ENCODE measurements around the gene MYOM1. TPM values are rescaled to one million over a fixed set of nuclear protein-coding genes. Genes with fewer than 3 reads are reported as not detected.
A peak's percentile ranks its signal among the peaks of the same experiment; 100 is the strongest.

MYOM1 gene
- total and polyA plus RNA-seq, 7 donors, result 54.8 to 842 (median 388) TPM

DNA sequence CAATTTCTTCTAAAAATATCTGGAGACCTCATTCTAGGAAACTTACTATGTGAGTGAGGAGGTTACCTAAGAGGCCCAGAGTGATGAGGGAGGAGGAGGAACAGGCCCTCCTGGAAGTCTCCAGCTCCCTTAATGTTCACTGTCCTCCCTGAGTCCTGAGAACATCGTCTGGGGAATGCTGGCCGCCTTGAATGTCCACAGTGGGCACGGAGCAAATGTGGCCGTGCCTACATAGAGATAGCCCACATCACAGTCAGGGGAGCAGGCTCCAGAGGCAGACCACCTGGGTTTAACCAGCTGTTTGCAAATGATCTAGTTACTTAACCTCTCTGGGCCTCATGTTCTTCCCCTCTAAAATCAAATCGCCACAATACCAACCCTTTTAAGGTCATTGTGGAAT is 123.8 kb downstream of the MYOM1 start:
- no peak overlapping the region for H3K4me3 ChIP-seq
- peak in 1 of 4 donors; percentile 14 for ATAC-seq
- H3K27ac ChIP-seq, result no peak overlapping the region
- H3K27me3 ChIP-seq (ENCODE audit: insufficient read depth in 3 of 3, low read length in 2 of 3), result no peaks in the 10 kb centered on the region
- intact Hi-C loops (cut with DNase I), result no loop called here
- no peaks in the 10 kb centered on the region for H3K4me1 ChIP-seq
- H3K36me3 ChIP-seq (ENCODE audit: insufficient read depth in 1 of 2, low read depth in 1 of 2), result peaks cover 2 to 95% of the 10 kb centered on the region in 2 donors
- 81 to 93% (median 88%) methylated on average over 5 of the region's 5 CpGs for WGBS, 3 donors
- TF ChIP-seq, protein P1, sequence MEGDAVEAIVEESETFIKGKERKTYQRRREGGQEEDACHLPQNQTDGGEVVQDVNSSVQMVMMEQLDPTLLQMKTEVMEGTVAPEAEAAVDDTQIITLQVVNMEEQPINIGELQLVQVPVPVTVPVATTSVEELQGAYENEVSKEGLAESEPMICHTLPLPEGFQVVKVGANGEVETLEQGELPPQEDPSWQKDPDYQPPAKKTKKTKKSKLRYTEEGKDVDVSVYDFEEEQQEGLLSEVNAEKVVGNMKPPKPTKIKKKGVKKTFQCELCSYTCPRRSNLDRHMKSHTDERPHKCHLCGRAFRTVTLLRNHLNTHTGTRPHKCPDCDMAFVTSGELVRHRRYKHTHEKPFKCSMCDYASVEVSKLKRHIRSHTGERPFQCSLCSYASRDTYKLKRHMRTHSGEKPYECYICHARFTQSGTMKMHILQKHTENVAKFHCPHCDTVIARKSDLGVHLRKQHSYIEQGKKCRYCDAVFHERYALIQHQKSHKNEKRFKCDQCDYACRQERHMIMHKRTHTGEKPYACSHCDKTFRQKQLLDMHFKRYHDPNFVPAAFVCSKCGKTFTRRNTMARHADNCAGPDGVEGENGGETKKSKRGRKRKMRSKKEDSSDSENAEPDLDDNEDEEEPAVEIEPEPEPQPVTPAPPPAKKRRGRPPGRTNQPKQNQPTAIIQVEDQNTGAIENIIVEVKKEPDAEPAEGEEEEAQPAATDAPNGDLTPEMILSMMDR (IDR thresholded peaks at IDR 0.05), result no peak
- DNase-seq, result no peak
- H3K9me3 ChIP-seq, result no peaks in the 10 kb centered on the region

DNA sequence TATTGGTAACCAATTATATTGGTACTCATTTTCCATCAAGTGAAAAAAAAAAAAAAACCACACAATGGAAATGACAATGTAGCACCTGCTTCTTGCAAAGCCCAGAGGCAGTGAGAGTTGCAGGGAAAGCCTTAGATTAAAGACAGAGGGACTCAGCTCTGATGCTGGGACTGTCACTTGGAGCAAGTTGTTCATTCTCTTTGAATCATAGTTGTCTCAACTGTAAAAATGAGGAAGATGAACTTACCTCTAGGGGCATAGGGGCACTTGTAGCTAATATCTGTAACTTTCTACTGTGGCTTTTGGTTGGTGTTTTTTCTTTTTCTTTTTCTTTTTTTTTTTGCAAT is 125.5 kb downstream of the MYOM1 start:
- TF ChIP-seq, protein P1 (IDR thresholded peaks at IDR 0.05), result no peak
- no peak overlapping the region for H3K27ac ChIP-seq
- no peak for ATAC-seq
- H3K27me3 ChIP-seq (ENCODE audit: insufficient read depth in 3 of 3, low read length in 2 of 3), result no peaks in the 10 kb centered on the region
- no peaks in the 10 kb centered on the region for H3K9me3 ChIP-seq
- H3K36me3 ChIP-seq (ENCODE audit: insufficient read depth in 1 of 2, low read depth in 1 of 2), result peaks cover 8 to 95% of the 10 kb centered on the region in 2 donors
- no peak overlapping the region for H3K4me3 ChIP-seq
- intact Hi-C loops (cut with DNase I), result no loop called here
- no peaks in the 10 kb centered on the region for H3K4me1 ChIP-seq
- DNase-seq, result no peak

DNA sequence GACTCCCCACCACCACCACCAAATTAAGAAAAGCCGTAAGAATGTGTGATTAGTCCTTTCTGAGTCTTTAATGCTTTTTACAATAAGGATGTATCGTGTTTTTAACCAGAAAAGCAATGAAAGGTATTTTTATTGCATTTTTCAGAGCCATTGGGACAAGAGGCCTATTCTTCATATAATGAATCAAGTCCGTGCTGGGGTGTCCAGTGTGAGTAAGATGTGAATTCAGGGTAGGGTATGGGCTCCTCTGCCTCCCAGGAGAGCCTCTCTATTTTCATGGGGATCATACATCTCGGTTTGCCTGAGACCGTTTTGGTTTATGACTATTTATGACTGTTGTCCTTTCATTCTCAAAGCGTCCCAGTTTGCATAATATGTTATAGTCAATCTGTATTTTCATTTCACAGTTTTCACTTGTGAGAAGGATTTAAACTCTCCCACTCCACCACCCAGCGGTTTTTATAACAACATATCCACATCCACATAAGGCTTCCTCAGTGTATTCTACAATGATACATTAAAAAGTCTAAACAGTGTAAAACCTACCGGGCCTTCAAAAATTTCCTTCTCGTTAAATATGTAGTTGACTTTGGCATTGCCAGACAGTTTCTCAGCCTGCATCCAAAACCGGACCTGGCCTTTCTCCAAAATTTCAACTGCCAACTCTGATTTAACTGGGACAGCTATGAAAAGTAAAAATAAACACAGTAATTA is 126.0 kb downstream of the MYOM1 start:
- no peaks in the 10 kb centered on the region for H3K4me1 ChIP-seq
- no peaks in the 10 kb centered on the region for H3K9me3 ChIP-seq
- peaks cover 8 to 95% of the 10 kb centered on the region in 2 donors for H3K36me3 ChIP-seq (ENCODE audit: insufficient read depth in 1 of 2, low read depth in 1 of 2)
- no peak for ATAC-seq
- TF ChIP-seq, protein P1 (IDR thresholded peaks at IDR 0.05), result no peak
- H3K27ac ChIP-seq, result no peak overlapping the region
- H3K27me3 ChIP-seq (ENCODE audit: insufficient read depth in 3 of 3, low read length in 2 of 3), result no peaks in the 10 kb centered on the region
- intact Hi-C loops (cut with DNase I), result no loop called here
- DNase-seq, result no peak
- WGBS, 3 donors, result 46 to 53% (median 49%) methylated on average over 10 of the region's 10 CpGs
- H3K4me3 ChIP-seq, result no peak overlapping the region

DNA sequence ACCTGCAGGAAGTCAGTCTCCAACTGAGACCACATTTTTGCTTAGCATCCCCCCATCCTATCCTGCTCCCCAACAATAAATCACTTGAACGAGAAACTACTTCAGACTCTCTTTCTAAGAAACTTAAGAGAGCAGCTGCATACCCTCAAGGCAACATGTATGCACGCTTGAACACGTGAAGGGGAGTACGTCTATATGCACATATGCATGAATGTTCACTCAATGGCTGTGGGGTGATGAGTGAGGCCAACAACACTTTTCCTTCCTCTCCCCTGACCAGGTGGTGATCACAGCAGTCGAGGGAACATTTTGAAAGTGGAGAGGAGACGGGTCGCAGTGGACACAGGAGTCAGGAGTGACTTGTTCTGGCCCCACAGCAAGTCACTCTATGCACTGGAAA is 127.0 kb downstream of the MYOM1 start:
- intact Hi-C loops (cut with DNase I), result no loop called here
- Histone ChIP-seq H3K4me3 (no peak overlapping the region), H3K9me3 (no peaks in the 10 kb centered on the region), H3K27ac (no peak overlapping the region), H3K36me3 (ENCODE audit: insufficient read depth in 1 of 2, low read depth in 1 of 2) (peaks cover 11 to 95% of the 10 kb centered on the region in 2 donors), H3K4me1 (no peaks in the 10 kb centered on the region), H3K27me3 (ENCODE audit: insufficient read depth in 3 of 3, low read length in 2 of 3) (no peaks in the 10 kb centered on the region)
- no peak for DNase-seq
- no peak for ATAC-seq
- WGBS, 3 donors, result 87 to 88% (median 87%) methylated on average over 7 of the region's 7 CpGs
- TF ChIP-seq, protein P1 (IDR thresholded peaks at IDR 0.05), result no peak

DNA sequence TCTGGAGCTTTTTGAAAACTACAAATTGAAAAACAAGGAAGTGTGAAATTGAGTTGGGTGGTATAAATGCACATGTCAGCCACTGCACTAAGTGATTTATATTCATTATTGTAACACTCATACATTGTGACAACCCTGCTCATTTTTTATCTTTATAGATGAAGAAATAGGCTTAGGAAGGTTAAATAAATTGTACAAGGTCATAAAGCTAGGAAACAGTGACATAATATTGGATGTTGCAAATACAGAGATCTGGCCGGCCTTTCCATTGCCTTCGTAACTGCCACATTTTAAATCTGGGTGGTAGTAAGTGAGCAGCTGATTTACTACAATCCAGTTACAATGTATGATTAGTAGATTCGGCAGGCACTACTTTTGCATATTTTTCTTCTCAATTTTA is 130.2 kb downstream of the MYOM1 start:
- Histone ChIP-seq H3K27me3 (ENCODE audit: insufficient read depth in 3 of 3, low read length in 2 of 3) (no peaks in the 10 kb centered on the region), H3K36me3 (ENCODE audit: insufficient read depth in 1 of 2, low read depth in 1 of 2) (peaks cover 10 to 94% of the 10 kb centered on the region in 2 donors), H3K27ac (no peak overlapping the region), H3K4me3 (no peak overlapping the region), H3K4me1 (no peaks in the 10 kb centered on the region), H3K9me3 (no peaks in the 10 kb centered on the region)
- 70 to 72% (median 71%) methylated on average over 3 of the region's 3 CpGs for WGBS, 3 donors
- ATAC-seq (no peak), DNase-seq (no peak)
- intact Hi-C loops (cut with DNase I), result no loop called here
- TF ChIP-seq, protein P1 (IDR thresholded peaks at IDR 0.05), result no peak
